HG03196 (cell line): Measurements from ENCODE around the gene TMOD1.
"Not testable (repeated sequence)": the region's sequence is repeated elsewhere in the genome, so short reads cannot be mapped to it uniquely, and the experiment has no call there.

Experiments
- ATAC-seq: cut with Tn5 transposase; IDR thresholded peaks from one replicate; pipeline ENCODE4 v1.9.1; 2021; ENCODE audit not compliant: unreplicated experiment

The TMOD1 gene

DNA sequence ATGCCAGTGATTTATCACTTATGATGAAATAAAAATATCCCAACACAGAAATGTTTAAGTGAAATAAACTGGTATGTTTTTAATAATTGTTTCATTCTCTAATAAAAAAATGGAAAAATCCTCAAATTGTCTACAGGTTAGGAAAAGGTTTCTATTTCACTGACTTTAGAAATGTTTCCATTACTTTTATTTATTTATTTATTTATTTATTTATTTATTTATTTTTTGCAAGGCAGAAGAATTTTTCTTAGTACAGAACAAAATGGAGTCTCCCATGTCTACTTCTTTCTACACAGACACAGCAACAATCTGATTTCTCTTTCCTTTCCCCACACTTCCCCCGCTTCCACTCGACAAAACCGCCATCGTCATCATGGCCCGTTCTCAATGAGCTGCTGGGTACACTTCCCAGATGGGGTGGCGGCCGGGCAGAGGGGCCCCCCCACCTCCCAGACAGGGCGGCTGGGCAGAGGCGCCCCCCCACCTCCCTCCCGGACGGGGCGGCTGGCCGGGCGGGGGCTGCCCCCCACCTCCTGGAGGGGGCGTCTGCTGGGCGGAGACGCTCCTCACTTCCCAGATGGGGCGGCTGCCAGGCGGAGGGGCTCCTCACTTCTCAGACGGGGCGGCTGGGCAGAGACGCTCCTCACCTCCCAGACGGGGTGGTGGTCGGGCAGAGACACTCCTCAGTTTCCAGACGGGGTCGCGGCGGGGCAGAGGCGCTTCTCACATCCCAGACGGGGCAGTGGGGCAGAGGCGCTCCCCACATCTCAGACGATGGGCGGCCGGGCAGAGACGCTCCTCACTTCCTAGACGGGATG lies 3.7 kb upstream of the TMOD1 start:
- not testable (repeated sequence) for ATAC-seq

DNA sequence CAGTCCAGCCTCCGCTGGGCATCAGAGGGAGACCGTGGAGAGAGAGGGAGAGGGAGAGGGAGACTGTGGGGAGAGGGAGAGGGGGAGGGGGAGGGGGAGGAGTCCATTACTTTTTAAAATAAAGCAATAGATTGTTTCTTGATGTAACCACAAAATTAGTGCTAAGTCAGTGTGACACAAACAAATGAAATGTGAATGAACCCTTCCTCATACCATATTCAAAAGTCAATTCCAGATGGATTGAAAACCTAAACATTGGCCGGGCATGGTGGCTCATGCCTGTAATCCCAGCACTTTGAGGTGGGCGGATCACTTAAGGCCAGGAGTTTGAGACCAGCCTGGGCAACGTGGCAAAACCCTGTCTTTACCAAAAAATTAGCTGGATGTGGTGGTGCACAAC lies 2.6 kb upstream of the TMOD1 start:
- not testable (repeated sequence) for ATAC-seq

DNA sequence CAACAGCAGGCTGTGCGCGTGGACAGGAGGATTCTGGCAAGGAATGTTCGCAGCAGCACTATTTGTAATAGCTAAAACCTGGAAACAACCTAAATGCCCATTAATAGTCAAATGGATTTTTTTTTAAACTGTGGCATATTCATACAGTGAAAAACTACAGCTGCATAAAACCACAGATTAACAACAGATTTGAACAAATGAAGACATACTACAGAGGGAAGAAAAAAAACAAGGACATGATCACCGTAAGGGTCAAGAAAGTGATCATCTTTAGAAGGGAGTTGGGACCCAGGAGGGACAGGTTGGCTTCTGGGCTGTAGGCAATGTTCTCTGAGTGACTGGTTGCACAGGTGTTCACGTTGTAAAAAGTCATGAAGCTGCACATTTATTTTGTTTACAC lies 1.2 kb upstream of the TMOD1 start:
- ATAC-seq, result no peak

DNA sequence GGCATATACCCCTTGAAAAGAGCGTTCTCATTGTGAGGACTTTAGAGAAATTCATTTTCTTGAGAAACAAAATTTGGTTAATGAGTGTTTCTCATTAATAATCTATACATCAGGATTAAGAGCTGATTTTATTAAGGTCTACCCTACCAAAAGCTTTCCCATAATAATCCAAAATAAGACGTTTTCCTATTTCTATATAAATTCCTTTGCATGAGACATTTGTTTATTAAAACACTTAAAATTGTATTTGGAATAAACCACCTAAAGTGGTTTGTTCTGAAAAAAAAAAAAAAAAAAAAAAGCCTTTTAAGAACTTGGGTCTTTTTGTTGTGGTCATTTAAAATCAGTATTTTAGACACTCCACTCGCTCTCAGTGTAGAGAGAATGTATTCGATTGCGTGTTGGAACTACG lies 695 bp upstream of the TMOD1 start:
- no peak for ATAC-seq

DNA sequence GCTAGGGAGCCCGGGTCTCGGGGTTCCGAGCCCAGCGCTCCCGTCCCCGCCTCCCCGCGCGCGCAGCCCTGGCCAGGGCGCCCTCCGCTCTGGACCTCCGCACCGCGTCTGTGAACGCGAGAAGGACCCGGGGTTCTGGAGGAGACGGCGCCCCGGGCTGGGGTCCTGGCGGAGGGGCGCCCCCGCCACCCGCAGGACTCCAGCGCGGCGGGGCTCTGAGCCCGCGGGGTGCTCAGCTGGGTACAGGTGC lies 431 bp downstream of the TMOD1 start:
- peak; percentile 32 for ATAC-seq

DNA sequence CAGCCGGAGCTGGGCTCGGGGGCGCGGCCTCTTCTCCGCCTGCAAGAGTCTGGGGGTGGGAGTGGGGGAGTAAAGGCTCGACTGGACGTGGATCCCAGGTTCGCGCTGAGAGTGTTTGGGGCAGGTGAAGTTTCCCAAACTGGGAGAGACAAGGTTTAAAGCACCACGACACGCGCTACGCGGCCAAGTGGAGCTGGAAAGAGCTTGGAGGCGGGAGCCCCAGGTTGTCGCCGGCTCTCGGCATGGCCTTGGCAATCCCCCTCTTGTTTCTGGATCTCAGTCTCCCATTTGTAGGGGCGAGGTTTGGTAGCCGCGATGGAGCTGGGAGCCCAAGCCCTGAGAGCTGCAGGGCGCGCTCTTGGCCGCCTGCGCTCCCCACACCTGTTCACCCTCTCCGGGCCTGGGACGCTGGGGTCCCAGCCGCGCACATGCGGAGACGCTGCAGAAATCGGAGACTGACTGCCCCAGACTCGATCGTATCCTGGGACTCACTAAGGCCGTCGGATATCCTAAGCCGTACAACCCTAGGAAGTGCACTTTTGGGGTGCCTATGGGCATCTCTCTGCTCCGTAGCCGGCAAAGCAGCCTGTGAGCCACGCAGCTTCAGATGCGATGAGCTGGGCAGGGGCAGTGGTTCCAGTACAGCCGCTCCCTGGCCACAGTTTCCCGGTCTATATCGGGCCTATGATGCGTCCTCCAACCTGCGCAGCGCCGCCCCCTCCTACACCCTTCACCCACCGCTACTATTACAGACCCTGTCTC lies 937 bp downstream of the TMOD1 start:
- no peak for ATAC-seq

DNA sequence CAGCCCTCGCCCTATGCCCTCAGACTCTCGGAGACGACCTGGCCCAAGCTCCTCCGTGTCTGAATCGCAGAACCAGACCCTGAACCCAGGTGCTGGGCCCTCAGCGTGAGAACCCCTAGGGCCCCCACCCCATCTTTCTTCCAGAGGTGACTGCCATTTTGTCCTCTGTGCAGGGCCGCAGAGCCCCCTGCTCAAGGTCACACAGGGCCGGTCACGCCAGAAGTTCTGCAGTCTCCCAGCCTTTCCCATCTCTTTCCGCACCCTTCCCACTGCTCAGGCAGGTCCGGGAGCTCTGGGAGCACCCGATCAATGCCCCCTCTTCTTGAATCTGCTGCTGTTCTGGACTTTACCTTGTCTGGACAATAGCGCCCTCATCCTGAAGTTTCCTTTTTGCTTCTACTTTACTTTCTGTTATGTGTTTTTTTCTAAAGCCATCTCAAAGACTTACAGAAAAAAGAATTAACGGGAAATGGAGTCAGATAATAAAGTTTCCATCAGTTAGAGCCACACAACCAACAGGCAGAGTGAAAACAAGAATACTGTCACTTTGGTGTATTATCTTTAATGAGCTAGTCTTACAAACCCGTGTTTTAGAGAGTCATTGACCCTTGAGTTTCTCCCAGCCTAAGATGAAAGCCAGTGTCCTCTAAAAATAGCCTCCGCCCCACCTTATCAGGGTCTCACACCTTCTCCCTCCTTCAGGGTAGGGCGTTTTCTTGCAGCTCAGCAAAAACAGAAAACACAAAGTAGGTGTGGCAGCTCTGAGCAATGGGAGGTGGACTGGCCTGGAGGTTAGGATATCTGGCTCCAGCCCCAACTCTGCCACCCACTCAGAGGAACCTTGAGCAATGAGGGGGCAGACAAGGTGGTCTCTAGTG lies 1.8 kb downstream of the TMOD1 start:
- ATAC-seq, result no peak

DNA sequence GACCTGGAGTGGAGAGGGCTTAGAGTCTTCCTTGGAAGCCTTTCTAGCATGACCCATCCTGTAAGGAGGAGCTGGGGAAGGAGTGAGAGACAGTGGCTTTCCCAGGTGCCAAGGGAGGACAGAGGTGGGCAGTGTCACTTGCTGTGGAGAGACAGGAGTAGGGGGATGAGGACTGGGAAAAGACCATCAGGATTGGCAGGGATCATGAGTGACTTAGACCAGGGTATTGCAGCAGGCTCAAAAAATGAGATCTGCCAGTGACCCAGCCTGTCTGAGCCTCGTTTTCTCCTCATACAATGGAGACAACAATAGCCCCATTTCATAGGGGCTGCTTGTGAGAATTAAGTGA lies 2.4 kb downstream of the TMOD1 start:
- no peak for ATAC-seq

DNA sequence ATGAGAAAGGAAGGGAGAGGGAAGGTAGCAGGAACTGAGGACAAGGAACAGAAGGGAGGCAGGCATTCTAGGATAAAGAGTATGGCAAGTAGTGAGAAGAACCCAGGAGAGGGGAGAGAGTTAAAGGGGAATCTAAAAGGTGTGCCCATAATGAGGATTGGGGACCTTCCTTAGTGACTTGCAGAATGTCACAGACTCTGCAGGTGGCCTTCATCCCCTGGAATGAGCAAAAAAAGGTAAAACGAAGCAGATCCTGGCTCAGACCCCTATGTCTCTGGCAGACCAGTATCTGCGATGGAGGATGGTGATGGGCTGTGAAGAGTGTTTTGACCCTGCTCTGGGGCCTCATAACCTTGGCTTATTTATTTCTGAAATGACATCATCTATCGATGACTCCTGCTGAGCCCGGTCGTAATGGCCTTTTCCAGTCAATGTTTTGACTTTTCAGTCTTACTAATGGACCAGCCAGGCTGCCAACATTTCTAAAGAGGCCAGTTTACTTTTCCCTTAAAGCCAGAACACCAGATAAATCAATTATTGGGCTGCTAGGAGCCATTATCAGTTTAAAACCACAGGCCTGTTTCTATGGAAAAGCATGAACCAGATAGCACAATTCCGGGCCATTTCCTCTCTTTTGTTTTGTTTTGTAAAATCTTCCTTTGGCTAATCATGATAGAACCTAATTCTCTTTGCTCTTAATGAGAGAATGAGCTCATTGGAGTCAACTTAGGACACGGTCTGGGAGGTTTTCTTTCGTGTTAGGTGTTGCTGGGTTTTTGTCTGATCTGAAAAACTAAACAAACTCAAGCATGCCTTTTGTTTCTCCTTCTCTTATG lies 3.1 kb downstream of the TMOD1 start:
- no peak for ATAC-seq

DNA sequence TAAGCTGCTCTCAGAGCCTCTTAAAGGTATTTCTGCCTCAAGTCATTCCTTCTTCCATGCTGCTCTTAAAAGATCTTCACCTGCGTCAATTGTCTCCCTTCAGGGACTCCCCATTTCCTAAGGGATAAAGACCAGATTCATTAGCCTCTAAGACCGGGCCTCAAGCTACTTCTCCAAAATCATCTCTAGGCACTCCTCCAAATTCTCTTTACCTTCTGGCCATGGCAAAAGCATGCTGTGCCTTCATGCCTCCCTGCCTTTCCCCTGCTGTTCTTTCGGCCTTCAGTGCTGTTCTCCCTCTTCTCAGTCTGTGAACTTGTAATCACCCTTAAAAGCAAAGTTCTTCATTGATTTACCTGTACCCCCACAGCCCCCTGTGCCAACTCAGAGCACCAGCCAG lies 4.4 kb downstream of the TMOD1 start:
- no peak for ATAC-seq

DNA sequence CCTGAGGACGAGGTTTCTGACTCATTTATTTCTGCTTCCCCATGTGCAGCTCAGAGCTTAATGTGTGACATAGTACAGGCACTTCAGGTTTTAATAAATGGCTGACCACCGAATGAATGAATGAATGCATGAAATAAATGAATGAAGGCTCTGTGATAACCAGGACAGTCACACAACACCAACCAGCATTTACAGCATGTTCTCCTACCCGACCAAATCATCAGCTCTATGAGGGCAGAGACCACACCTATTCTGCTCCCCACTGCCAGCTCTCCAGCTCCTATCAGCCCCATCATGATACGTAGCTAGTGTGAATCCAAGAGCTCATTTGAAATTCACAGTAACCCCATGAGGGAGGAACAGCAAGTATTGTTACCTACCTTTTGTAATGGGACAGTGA lies 4.8 kb downstream of the TMOD1 start:
- ATAC-seq, result no peak

DNA sequence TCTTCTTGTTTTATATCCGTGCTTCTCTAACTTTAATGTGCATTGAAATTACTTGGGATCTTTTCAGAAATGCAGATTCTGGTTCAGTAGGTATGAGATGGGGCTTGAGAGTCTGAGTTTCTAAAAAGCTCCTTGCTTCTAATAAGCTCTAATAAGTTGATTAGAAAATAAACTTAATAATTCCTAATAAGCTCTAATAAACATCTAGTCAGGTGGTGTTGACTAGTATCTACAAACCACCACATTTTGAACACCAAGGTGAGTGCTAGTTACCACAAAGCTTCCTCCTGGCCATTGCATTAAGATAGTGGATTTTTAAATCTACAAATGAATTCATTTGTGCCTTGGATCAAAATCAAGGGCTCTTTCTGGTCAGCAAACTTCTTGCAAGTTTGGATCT lies 5.3 kb downstream of the TMOD1 start:
- ATAC-seq, result no peak

DNA sequence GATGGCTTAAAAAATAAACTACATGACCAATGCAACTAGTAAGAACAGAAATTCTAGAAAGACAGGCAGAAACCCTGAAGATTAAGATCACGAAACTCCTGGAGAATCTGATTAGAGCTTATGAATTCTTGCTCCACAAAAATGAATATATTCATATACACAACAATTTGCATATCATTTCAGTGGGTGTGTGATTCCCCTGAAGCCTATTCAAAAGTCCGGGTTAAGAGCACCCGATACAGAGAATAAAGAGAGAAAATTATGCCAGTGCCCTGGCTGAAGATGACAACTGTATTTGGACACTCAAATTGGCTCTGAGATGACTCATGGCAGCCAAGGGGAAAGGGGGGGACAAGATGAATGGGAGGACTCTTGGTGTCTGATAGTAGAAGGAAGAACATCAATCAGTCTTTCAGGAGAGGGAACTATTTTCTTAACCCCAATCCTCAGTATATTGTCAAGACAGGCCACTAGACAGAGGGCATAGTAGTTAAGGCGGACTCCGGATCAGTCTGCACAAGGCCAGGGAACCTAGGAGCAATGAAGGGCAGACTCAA lies 6.0 kb downstream of the TMOD1 start:
- no peak for ATAC-seq

DNA sequence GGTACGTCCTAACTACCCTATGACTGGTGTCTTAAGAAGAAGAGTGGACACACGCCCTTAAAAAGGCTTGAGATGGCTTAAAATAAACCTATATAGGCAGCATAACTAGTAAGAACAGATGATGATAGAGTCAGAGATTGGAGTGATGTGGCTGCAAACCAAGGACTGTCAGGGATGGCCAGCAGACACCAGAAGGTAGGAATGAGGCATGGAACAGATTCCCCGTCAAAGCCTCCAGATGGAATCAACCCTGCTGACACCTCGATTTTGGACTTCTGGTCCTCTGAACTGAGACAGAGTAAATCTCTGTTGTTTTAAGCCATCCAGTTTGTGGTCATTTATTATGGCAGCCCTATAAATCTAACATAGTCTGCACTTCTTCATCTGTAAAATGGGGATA lies 7.4 kb downstream of the TMOD1 start:
- no peak for ATAC-seq

DNA sequence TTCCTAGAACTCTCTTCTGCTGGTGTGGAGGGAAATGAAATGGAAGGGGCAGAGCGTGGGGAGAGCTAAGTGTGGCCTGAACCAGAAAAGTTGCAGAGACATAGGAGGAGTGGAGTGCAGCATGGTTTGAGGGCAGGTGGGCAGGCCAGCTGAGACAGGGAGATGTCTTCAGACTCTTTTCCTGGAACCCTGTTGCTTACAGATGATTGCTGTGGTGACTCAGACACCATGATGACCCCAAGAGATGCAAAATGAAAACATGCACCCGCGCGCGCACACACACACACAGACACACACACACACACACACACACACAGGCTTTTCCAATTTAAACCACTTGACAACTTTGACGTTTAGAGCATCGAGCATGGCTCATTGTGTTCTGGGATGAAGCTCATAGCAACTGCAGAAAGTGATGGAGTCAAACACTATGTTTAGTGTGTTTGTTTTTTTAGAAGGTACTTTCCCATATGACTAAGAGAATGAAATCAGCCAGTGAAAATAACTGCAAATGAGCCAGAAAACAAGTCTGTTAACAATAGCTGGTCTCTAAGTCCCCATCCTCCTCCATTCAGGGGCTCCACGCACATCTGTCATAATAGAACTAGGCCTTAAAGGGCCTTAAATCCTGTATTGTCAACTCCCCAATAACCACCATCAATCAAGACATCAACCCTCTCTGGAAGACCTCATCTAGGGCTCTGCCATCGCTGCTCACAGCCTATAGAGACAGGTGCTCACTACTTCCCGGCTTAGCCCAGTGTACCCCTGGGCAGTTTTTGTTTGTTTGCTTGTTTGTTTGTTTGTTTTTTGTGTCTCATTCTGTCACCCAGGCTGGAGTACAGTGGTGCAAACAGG lies 9.6 kb downstream of the TMOD1 start:
- peak; percentile 59 for ATAC-seq

DNA sequence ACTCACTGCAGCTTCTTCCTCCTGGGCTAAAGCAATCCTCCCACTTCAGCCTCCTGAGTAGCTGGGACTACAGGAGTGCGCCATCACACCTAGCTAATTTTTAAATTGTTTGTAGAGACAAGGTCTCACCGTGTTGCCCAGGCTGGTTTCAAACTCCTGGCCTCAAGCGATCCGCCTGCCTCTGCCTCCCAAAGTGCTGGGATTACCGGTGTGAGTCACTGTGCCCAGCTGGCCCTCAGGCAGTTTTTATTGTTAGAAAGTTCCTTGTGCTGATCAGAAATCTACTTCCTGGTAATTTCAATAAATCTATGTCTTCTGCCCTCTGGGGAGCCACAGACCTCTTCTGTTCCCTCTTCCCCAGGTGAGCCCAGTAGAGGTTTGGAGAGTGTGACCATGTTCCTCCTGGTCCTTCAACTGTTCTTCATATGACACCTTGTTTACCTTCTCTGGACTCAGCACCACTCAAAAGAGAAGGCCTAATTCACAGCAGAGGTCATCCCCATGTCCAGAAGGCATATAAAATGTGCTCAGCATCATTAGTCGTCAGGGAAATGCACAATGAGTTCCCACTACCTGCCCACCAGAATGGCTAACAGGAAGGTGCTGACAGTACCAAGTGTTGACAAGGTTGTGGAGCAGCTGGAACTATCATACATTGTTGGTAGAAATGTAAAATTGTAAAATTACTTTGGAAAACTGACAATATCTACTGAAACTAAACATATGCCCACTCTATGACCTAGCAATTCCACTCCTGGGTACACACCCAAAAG lies 10.4 kb downstream of the TMOD1 start:
- ATAC-seq, result peak; percentile 18

DNA sequence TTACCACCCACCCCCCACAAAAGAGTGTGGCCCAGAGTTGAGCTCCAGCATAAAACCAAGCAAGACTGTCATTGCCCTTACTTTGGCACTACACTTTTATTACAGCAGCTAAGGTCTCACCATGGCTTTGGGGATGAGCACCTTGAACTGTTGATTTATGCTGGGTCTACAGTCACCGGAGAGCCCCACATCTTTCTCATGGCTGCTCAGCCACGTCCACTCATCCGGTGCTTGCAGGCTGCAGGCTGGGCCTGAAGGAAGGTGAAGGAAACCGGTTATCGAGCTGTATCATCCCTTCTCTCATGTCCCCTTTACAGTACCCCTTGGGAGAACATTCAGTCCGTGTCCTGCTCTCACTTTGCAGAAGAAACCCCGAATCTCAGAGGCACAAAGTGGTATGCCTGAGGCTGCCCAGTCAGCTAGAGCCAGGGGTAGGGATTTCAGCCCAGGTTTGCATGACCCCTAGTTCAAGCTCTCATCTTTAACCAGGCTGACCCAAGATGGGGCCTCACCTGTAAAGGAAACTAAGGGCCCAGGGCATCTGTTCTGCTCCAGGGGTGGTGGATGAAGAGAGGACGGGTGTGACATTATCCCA lies 11.6 kb downstream of the TMOD1 start:
- no peak for ATAC-seq

DNA sequence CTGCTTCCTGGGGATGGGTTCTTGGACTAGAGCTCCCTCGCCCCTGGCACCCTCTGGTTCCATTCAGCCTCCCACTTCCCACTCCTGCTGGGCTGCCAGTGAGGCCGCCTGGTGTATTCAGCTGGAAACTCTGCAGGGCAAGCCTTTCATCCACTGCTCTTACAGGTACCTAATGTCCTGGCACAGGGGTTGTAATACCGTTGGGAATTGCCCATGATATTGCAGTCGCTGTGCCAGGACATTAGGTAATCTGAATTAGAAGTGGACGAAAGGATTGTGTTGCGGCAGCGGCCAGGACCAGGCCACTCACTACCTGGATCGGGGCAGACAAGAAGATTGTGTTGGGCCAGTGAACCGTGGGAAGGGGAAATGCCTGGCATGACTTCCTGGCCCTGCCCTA lies 13.1 kb downstream of the TMOD1 start:
- no peak for ATAC-seq

DNA sequence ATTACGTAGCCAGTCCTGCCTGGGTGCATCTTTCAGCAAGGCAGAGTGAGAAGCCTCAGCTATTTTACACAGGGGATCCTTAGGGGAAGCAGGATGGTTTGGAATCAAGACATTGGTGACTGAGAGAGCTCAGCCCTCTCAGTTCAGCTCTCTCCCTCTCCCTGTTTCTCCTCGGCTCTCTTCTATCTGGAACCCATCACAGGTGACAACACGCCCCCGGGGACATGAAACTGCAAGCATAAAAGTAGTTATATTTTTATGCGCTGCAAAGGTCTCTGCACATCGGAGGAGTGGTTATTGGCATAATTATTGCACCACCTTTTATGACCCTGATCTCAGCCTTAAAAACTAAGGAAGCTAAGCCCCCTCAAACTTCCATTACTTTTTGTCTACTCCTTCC lies 14.2 kb downstream of the TMOD1 start:
- no peak for ATAC-seq
